ENCODE data around the gene SCARB1. TPM values are rescaled to one million over a fixed set of nuclear protein-coding genes. Genes with fewer than 3 reads are reported as not detected.

Gene SCARB1
- total and polyA plus RNA-seq, 5 donors from 2014 or later = 0.52 to 1.2 (median 0.75) TPM

DNA sequence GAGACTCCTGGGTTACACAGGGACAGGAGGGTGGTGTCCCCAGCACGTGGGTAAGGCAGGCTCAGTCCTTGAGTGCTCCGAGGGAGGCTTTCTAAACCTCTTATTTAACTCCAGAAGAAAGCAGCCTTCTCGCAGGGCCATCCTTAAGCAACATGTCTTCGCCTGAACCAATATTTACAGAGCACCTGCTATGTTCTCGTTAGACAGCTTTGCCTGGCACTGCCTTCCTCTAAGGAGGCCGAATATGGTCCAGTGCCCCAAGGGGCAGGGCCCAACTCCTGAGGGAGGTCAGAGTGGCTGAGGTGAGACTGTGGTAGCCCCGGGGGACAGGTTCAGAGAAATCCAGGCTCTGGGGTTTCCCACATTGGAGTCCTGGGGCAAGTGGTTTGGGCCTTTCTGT lies 2.1 kb upstream of the SCARB1 start:
- Mint-ChIP-seq H3K4me3 (peak overlapping the region in 2 of 4 donors; percentile 8 to 22), H3K27me3 (peaks cover 35% of the 10 kb centered on the region), H3K27ac (no peak overlapping the region), H3K36me3 (no peaks in the 10 kb centered on the region), H3K4me1 (peaks cover 0 to 20% (median 5%) of the 10 kb centered on the region in 4 donors), H3K9me3 (peaks cover 0 to 3% (median 0%) of the 10 kb centered on the region in 7 donors)
- H3K4me1 ChIP-seq (ENCODE audit: control insufficient read depth, insufficient read depth, low read length, poor library complexity, severe bottlenecking) = peaks cover 18% of the 10 kb centered on the region
- peaks cover 5% of the 10 kb centered on the region for H3K27me3 ChIP-seq (ENCODE audit: control insufficient read depth, insufficient read depth, low read length)
- no peak overlapping the region for H3K27ac ChIP-seq (ENCODE audit: insufficient read depth, low read length, poor library complexity, severe bottlenecking)
- ATAC-seq (ENCODE audit: low read depth in 2 of 2) (no peak), DNase-seq (no peak)
- H3K36me3 ChIP-seq (ENCODE audit: control insufficient read depth, insufficient read depth, low read length) = no peaks in the 10 kb centered on the region
- no peak overlapping the region for H3K4me3 ChIP-seq (ENCODE audit: low read depth, low read length)
- H3K9me3 ChIP-seq (ENCODE audit: control insufficient read depth in 2 of 2, low read length in 2 of 2) = no peaks in the 10 kb centered on the region

DNA sequence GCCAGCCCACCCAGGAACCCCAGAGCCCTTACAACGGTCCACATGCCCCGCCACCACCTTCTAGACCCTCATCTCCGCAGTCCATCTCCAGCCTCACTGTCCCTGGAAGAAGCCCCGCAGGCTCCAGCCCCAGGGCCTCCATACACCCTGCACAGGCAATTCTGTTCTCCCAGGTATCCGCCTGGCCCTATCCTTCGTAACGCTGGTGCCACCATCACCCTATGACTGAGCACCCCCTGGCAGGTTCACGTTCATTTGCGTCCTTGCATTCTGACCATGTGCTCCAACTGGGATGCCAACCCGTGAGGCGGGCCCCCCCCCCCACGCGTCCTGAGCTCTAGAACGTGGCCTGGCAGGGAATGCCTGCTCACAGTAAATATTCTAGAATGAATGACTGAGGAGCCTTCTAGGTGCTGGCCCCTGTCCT lies 675 bp upstream of the SCARB1 start:
- H3K27me3 Mint-ChIP-seq = peaks cover 27% of the 10 kb centered on the region
- peaks cover 0 to 19% (median 5%) of the 10 kb centered on the region in 4 donors for H3K4me1 Mint-ChIP-seq
- DNase-seq = no peak
- H3K9me3 Mint-ChIP-seq = peaks cover 0 to 2% (median 0%) of the 10 kb centered on the region in 7 donors
- H3K27ac ChIP-seq (ENCODE audit: insufficient read depth, low read length, poor library complexity, severe bottlenecking) = no peak overlapping the region
- H3K27me3 ChIP-seq (ENCODE audit: control insufficient read depth, insufficient read depth, low read length) = peaks cover 5% of the 10 kb centered on the region
- H3K4me1 ChIP-seq (ENCODE audit: control insufficient read depth, insufficient read depth, low read length, poor library complexity, severe bottlenecking) = peaks cover 18% of the 10 kb centered on the region
- H3K9me3 ChIP-seq (ENCODE audit: control insufficient read depth in 2 of 2, low read length in 2 of 2) = no peaks in the 10 kb centered on the region
- ATAC-seq (ENCODE audit: low read depth in 2 of 2) = peak in 1 of 2 donors; percentile 1
- H3K27ac Mint-ChIP-seq = peak overlapping the region; percentile 69 to 87 (median 71)
- no peak overlapping the region for H3K4me3 ChIP-seq (ENCODE audit: low read depth, low read length)
- H3K4me3 Mint-ChIP-seq = peak overlapping the region in 3 of 4 donors; percentile 80 to 90 (median 81)
- H3K36me3 ChIP-seq (ENCODE audit: control insufficient read depth, insufficient read depth, low read length) = no peaks in the 10 kb centered on the region
- no peaks in the 10 kb centered on the region for H3K36me3 Mint-ChIP-seq

DNA sequence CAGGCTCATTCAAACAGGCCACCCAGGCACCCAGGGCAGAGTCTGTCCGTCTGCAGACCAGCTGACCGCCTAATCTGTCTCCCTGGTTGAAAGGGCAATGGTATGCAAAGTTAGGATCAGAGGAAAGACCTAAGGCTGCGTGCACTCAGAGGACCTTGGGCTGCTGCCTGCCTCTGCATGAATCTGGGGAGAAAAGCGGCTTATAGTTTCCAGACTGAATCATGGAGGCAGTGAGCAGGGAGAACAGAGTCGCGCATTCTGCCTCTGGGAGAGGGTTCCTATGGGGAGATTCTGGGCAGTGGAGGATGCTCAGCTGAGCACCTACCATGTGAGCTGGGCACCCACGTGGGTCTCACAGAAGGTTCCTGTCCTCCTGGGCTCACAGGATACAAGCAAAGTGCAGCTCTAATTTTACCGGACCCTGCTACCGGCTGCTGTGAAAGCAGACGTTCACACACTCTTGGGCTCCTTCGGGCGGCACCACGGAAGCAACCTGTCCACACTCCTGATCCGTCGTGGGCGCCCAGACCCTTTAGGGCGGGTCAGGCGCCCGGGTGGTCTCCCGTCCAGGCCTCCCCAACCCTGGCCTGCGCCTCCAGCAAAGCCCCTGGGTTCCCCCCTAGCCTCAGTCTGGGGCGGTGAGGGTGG lies 772 bp downstream of the SCARB1 start:
- peaks cover 15% of the 10 kb centered on the region for H3K27me3 Mint-ChIP-seq
- H3K4me3 ChIP-seq (ENCODE audit: low read depth, low read length) = peak overlapping the region; percentile 35
- peaks cover 18% of the 10 kb centered on the region for H3K4me1 ChIP-seq (ENCODE audit: control insufficient read depth, insufficient read depth, low read length, poor library complexity, severe bottlenecking)
- H3K9me3 ChIP-seq (ENCODE audit: control insufficient read depth in 2 of 2, low read length in 2 of 2) = no peaks in the 10 kb centered on the region
- H3K4me1 Mint-ChIP-seq = peaks cover 0 to 18% (median 2%) of the 10 kb centered on the region in 4 donors
- DNase-seq (peak in 1 of 3 donors; percentile 41), ATAC-seq (ENCODE audit: low read depth in 2 of 2) (peak in 1 of 2 donors; percentile 1)
- H3K27ac Mint-ChIP-seq = peak overlapping the region in 1 of 3 donors; percentile 67
- no peak overlapping the region for H3K27ac ChIP-seq (ENCODE audit: insufficient read depth, low read length, poor library complexity, severe bottlenecking)
- H3K36me3 ChIP-seq (ENCODE audit: control insufficient read depth, insufficient read depth, low read length) = no peaks in the 10 kb centered on the region
- no peaks in the 10 kb centered on the region for H3K36me3 Mint-ChIP-seq
- peak overlapping the region; percentile 80 to 87 (median 83) for H3K4me3 Mint-ChIP-seq
- H3K9me3 Mint-ChIP-seq = no peaks in the 10 kb centered on the region
- H3K27me3 ChIP-seq (ENCODE audit: control insufficient read depth, insufficient read depth, low read length) = peaks cover 5% of the 10 kb centered on the region

DNA sequence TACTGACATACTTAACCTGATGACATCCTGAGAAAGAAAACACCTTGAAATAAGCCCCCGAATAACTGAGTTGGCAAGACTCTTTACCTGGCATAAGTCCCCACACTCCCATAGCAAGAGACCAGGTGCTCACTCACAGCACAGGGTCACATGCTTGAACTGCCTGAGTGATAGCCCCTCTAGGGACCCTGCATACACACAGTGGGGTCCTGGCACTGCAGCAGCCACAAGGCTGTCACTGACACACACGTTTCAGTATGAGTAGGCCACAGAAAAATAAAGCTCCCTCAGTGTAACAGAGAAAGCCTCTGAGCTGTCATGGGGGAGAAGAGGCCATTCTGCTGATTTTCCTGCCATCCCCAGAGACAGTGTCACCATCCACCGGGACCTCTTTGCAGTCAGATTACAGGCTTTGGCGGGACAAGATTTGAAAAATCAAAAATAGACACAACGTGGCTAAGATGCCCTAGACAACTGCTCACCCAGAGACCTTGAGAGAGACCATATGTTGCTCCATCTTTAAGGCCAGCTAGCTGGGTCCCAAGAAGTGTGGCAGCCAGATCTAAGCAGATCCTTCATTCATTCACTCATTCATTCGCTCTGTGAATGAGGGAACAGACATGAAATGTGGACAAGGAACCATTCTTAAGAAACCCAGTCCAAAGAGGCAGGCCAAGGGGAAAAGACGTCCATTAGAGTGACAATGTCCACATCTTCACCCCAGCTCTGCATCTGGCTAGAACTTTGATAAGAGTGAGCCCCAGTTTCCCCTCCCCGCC lies 1.6 kb downstream of the SCARB1 start:
- Mint-ChIP-seq H3K9me3 (no peaks in the 10 kb centered on the region), H3K4me3 (peak overlapping the region; percentile 4 to 87 (median 82)), H3K36me3 (no peaks in the 10 kb centered on the region), H3K4me1 (peaks cover 0 to 18% (median 1%) of the 10 kb centered on the region in 4 donors), H3K27ac (no peak overlapping the region), H3K27me3 (peaks cover 15% of the 10 kb centered on the region)
- H3K9me3 ChIP-seq (ENCODE audit: control insufficient read depth in 2 of 2, low read length in 2 of 2) = no peaks in the 10 kb centered on the region
- peaks cover 5% of the 10 kb centered on the region for H3K27me3 ChIP-seq (ENCODE audit: control insufficient read depth, insufficient read depth, low read length)
- no peak for DNase-seq
- H3K4me1 ChIP-seq (ENCODE audit: control insufficient read depth, insufficient read depth, low read length, poor library complexity, severe bottlenecking) = peaks cover 18% of the 10 kb centered on the region
- no peaks in the 10 kb centered on the region for H3K36me3 ChIP-seq (ENCODE audit: control insufficient read depth, insufficient read depth, low read length)
- no peak overlapping the region for H3K27ac ChIP-seq (ENCODE audit: insufficient read depth, low read length, poor library complexity, severe bottlenecking)
- no peak for ATAC-seq (ENCODE audit: low read depth in 2 of 2)
- no peak overlapping the region for H3K4me3 ChIP-seq (ENCODE audit: low read depth, low read length)

DNA sequence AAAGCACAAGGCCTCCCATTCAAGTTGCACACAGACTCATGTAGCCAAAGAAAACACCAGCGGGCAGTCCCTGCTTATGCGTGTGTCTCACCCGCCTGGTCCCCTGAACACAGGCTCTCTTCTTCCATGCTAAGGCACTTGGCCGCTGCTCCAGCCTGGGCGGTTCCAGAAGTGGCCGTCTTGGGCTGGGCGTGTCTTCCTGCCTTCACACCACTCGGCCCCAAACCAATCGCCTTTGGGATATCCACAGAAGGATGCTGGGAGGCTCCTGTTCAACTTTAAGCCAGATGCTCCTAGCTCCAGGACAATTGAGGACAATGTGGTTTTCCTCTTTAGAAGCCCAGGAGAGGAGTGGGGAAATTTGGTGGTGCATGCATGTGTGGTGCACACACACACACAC lies 2.2 kb downstream of the SCARB1 start:
- Histone ChIP-seq H3K27ac (ENCODE audit: insufficient read depth, low read length, poor library complexity, severe bottlenecking) (no peak overlapping the region), H3K4me3 (ENCODE audit: low read depth, low read length) (no peak overlapping the region), H3K27me3 (ENCODE audit: control insufficient read depth, insufficient read depth, low read length) (peaks cover 5% of the 10 kb centered on the region), H3K36me3 (ENCODE audit: control insufficient read depth, insufficient read depth, low read length) (no peaks in the 10 kb centered on the region), H3K4me1 (ENCODE audit: control insufficient read depth, insufficient read depth, low read length, poor library complexity, severe bottlenecking) (peaks cover 18% of the 10 kb centered on the region), H3K9me3 (ENCODE audit: control insufficient read depth in 2 of 2, low read length in 2 of 2) (no peaks in the 10 kb centered on the region)
- Mint-ChIP-seq H3K4me3 (peak overlapping the region in 2 of 4 donors; percentile 80 to 83), H3K27ac (no peak overlapping the region), H3K9me3 (no peaks in the 10 kb centered on the region), H3K36me3 (no peaks in the 10 kb centered on the region), H3K27me3 (peaks cover 15% of the 10 kb centered on the region), H3K4me1 (peaks cover 0 to 18% (median 1%) of the 10 kb centered on the region in 4 donors)
- ATAC-seq (ENCODE audit: low read depth in 2 of 2) (no peak), DNase-seq (no peak)

DNA sequence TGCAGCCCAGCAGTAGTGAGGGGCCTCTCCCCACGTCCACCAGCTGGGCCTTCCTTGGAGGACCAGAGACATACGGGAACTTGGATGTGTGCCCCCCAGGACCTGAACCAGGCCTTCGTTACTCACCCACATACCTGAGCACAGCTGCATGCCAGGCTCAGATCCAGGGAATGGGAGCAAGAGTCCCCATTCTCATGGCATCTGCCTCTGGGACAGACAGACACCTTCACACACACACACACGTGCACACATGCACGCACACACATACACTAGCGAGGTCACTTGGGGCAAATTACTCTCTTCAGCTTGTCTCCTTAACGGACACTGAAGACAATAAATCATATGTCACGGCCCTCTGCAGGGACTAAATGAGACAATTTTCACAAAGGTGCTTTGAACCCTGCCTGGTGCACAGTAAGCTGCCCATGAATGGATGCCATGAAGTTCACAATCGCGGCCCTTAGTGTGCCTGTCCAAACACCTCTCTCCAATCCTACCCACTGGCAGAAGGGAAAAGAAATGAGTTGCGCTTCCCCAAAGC lies 5.7 kb downstream of the SCARB1 start:
- peaks cover 5% of the 10 kb centered on the region for H3K27me3 ChIP-seq (ENCODE audit: control insufficient read depth, insufficient read depth, low read length)
- Mint-ChIP-seq H3K27me3 (peaks cover 15% of the 10 kb centered on the region), H3K36me3 (no peaks in the 10 kb centered on the region), H3K9me3 (no peaks in the 10 kb centered on the region), H3K4me3 (no peak overlapping the region), H3K27ac (no peak overlapping the region), H3K4me1 (peaks cover 0 to 9% (median 1%) of the 10 kb centered on the region in 4 donors)
- no peak for DNase-seq
- no peaks in the 10 kb centered on the region for H3K36me3 ChIP-seq (ENCODE audit: control insufficient read depth, insufficient read depth, low read length)
- H3K4me1 ChIP-seq (ENCODE audit: control insufficient read depth, insufficient read depth, low read length, poor library complexity, severe bottlenecking) = peaks cover 5% of the 10 kb centered on the region
- H3K4me3 ChIP-seq (ENCODE audit: low read depth, low read length) = no peak overlapping the region
- H3K27ac ChIP-seq (ENCODE audit: insufficient read depth, low read length, poor library complexity, severe bottlenecking) = no peak overlapping the region
- H3K9me3 ChIP-seq (ENCODE audit: control insufficient read depth in 2 of 2, low read length in 2 of 2) = no peaks in the 10 kb centered on the region
- no peak for ATAC-seq (ENCODE audit: low read depth in 2 of 2)

DNA sequence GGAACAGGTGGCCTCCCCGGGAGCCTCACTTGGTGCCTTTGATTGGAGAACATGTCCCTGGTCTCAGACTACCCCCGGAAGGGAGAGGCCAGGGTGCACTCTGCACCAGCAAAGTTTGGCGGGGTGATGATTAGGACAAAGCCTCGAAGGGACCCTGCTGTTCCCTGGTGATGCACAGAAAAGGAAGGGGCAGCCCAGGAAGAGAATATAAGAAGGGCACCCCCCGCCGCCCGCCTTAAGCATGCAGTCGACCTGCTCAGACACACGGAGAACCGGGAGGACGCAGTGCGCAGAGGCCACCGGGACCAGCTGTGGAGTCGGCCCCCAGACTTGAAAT lies 6.9 kb downstream of the SCARB1 start:
- Histone ChIP-seq H3K9me3 (ENCODE audit: control insufficient read depth in 2 of 2, low read length in 2 of 2) (no peaks in the 10 kb centered on the region), H3K36me3 (ENCODE audit: control insufficient read depth, insufficient read depth, low read length) (no peaks in the 10 kb centered on the region), H3K4me3 (ENCODE audit: low read depth, low read length) (no peak overlapping the region), H3K4me1 (ENCODE audit: control insufficient read depth, insufficient read depth, low read length, poor library complexity, severe bottlenecking) (no peaks in the 10 kb centered on the region), H3K27me3 (ENCODE audit: control insufficient read depth, insufficient read depth, low read length) (no peaks in the 10 kb centered on the region), H3K27ac (ENCODE audit: insufficient read depth, low read length, poor library complexity, severe bottlenecking) (no peak overlapping the region)
- Mint-ChIP-seq H3K4me1 (peaks cover 0 to 3% (median 0%) of the 10 kb centered on the region in 4 donors), H3K36me3 (no peaks in the 10 kb centered on the region), H3K9me3 (peaks cover 0 to 1% (median 0%) of the 10 kb centered on the region in 7 donors), H3K27me3 (peaks cover 7% of the 10 kb centered on the region), H3K27ac (no peak overlapping the region), H3K4me3 (no peak overlapping the region)
- no peak for DNase-seq
- no peak for ATAC-seq (ENCODE audit: low read depth in 2 of 2)
